Suprapubic skin (tissue), 3 donors: ENCODE measurements around the gene KIAA0513.

ENCODE experiments used
- CTCF ChIP-seq, 2 donors: fragments of 200-600 bp in 1 of 2; fragments of 450-650 bp in 1 of 2; sonication (generic) in 1 of 2; IDR thresholded peaks; one replicate each; pipeline ENCODE4 v1.5.1; 2016 to 2019; ENCODE audit warnings: antibody characterized with exemption in 2 of 2, mild to moderate bottlenecking in 1 of 2, moderate library complexity in 1 of 2
- EP300 ChIP-seq: sonication (generic); formaldehyde crosslinking; IDR thresholded peaks from one replicate; pipeline ENCODE4 v1.6.1; 2017; ENCODE audit warnings: antibody characterized with exemption
- POLR2A ChIP-seq, 2 donors: fragments of 450-650 bp; IDR thresholded peaks; one replicate each; pipeline ENCODE4 v1.6.1; 2017; ENCODE audit warnings: antibody characterized with exemption in 2 of 2, mild to moderate bottlenecking in 2 of 2, moderate library complexity in 2 of 2

GRCh38 chr16:85081765-85082164, 54.2 kb downstream of the KIAA0513 start:
- TF ChIP-seq EP300 (no peak), CTCF (IDR thresholded peaks at IDR 0.05) (no peak), POLR2A (IDR thresholded peaks at IDR 0.05) (no peak)
